ENCODE data around the gene BCL2L11.

Gene BCL2L11

DNA sequence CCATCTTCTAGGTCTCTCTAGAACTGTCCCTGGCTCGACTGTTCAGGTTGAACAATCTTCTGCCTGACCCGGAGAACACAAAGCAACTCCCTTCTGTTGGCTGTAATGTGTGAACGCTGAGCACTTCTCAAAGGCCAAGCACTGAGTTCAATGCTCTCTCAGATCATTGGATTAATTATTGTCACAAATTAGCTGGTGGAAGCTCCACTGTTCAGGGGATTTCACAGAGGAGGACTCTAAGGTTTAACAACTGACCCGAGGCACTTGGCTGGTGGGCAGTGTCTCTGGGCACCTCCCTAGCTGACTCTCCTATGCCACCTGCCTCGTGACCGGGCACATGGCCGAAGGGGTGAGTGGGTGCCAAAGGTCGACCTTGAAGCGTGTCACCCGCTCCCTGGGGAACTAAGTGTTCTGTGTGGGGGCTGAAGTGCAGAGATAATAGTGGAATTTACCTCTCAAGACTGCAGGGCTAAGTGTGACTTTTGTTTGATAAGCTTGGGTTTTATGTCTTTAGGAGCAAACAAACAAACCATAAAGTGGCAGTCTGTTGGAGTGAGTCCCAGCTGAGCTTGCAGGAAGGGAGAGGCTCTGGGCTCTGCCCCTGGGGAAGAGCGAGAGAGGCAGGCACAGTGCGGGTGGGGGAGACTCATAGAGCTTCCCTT, 64.8 kb downstream of the BCL2L11 start:
- no peak for DNase-seq (ENCODE audit: low read depth in 1 of 2, low spot score in 1 of 2)
- no peaks in the 10 kb centered on the region for H3K27me3 ChIP-seq (ENCODE audit: insufficient read depth, poor library complexity, severe bottlenecking)
- no peak overlapping the region for H3K27ac ChIP-seq (replicated peaks)
- TF ChIP-seq, protein P1, sequence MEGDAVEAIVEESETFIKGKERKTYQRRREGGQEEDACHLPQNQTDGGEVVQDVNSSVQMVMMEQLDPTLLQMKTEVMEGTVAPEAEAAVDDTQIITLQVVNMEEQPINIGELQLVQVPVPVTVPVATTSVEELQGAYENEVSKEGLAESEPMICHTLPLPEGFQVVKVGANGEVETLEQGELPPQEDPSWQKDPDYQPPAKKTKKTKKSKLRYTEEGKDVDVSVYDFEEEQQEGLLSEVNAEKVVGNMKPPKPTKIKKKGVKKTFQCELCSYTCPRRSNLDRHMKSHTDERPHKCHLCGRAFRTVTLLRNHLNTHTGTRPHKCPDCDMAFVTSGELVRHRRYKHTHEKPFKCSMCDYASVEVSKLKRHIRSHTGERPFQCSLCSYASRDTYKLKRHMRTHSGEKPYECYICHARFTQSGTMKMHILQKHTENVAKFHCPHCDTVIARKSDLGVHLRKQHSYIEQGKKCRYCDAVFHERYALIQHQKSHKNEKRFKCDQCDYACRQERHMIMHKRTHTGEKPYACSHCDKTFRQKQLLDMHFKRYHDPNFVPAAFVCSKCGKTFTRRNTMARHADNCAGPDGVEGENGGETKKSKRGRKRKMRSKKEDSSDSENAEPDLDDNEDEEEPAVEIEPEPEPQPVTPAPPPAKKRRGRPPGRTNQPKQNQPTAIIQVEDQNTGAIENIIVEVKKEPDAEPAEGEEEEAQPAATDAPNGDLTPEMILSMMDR (IDR thresholded peaks at IDR 0.05; ENCODE audit: insufficient read depth, low read length): no peak
- no peak for TF ChIP-seq SPI1 (IDR thresholded peaks at IDR 0.05; ENCODE audit: borderline replicate concordance, low read depth)
- no peak for TF ChIP-seq POLR2AphosphoS5 (IDR thresholded peaks at IDR 0.05; ENCODE audit: low read depth)
- TF ChIP-seq, protein P2, sequence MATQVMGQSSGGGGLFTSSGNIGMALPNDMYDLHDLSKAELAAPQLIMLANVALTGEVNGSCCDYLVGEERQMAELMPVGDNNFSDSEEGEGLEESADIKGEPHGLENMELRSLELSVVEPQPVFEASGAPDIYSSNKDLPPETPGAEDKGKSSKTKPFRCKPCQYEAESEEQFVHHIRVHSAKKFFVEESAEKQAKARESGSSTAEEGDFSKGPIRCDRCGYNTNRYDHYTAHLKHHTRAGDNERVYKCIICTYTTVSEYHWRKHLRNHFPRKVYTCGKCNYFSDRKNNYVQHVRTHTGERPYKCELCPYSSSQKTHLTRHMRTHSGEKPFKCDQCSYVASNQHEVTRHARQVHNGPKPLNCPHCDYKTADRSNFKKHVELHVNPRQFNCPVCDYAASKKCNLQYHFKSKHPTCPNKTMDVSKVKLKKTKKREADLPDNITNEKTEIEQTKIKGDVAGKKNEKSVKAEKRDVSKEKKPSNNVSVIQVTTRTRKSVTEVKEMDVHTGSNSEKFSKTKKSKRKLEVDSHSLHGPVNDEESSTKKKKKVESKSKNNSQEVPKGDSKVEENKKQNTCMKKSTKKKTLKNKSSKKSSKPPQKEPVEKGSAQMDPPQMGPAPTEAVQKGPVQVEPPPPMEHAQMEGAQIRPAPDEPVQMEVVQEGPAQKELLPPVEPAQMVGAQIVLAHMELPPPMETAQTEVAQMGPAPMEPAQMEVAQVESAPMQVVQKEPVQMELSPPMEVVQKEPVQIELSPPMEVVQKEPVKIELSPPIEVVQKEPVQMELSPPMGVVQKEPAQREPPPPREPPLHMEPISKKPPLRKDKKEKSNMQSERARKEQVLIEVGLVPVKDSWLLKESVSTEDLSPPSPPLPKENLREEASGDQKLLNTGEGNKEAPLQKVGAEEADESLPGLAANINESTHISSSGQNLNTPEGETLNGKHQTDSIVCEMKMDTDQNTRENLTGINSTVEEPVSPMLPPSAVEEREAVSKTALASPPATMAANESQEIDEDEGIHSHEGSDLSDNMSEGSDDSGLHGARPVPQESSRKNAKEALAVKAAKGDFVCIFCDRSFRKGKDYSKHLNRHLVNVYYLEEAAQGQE (IDR thresholded peaks at IDR 0.05; ENCODE audit: insufficient replicate concordance, low read depth): no peak
- no peak for TF ChIP-seq GABPA (IDR thresholded peaks at IDR 0.05; ENCODE audit: low read depth)
- H3K4me3 ChIP-seq (replicated peaks; ENCODE audit: insufficient read depth, low read length): no peak overlapping the region

DNA sequence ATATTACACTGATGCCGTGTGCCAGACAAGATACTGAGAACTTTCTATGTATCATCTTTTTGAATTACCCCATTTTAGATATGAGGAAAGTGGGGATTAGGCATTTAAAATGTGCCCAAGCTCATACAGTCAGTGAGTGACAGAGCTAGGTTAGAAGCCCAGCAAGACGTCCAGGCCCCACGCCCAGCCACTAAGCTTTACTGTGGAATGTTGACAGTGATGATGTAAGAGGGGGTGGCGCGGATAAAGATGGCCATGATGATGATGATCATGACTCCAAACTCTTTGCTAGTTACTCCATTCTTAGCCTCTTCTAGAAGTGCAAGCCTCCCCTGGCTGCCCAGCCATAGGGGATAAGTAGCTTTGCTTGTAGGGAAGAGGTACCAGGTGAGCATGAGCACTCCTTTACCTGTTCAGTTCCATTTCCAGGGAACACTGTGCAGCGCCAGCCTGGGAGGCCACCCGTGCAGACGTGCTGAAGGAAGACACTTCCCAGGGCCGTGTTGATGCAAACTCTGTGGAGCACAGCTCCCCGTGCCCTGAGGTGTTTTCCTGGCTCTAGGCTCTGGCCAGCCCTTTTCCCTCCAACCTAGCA, 65.5 kb downstream of the BCL2L11 start:
- Histone ChIP-seq H3K27me3 (ENCODE audit: insufficient read depth, poor library complexity, severe bottlenecking) (no peaks in the 10 kb centered on the region), H3K27ac (replicated peaks) (no peak overlapping the region), H3K4me3 (replicated peaks; ENCODE audit: insufficient read depth, low read length) (no peak overlapping the region)
- DNase-seq (ENCODE audit: low read depth in 1 of 2, low spot score in 1 of 2): no peak
- no peak for TF ChIP-seq SPI1 (IDR thresholded peaks at IDR 0.05; ENCODE audit: borderline replicate concordance, low read depth)
- TF ChIP-seq, protein P1 (IDR thresholded peaks at IDR 0.05; ENCODE audit: insufficient read depth, low read length): no peak

DNA sequence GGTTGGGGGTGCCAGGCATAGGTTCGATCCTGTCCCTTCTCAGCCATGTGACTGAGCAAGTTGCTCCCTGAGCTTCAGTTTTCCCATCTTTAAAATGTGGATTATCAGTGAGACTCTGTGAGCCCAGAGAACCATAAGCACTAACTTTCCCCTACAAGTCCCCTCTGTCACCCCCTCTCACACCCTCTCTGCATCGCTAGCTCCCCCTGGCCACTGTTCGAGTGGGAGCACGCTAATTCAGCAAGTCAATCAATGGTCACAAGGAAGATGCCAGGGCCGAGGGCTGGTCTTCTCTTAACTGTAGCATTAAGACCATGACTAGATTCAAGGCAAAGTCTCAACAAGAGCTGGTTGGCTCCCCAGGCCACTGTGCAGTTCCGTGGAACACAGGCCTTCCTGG, 66.2 kb downstream of the BCL2L11 start:
- TF ChIP-seq SPI1 (IDR thresholded peaks at IDR 0.05; ENCODE audit: borderline replicate concordance, low read depth) (no peak), POLR2AphosphoS5 (IDR thresholded peaks at IDR 0.05; ENCODE audit: low read depth) (no peak), GABPA (IDR thresholded peaks at IDR 0.05; ENCODE audit: low read depth) (no peak)
- TF ChIP-seq, protein P2 (IDR thresholded peaks at IDR 0.05; ENCODE audit: insufficient replicate concordance, low read depth): no peak
- TF ChIP-seq, protein P1 (IDR thresholded peaks at IDR 0.05; ENCODE audit: insufficient read depth, low read length): no peak
- no peak for DNase-seq (ENCODE audit: low read depth in 1 of 2, low spot score in 1 of 2)
- Histone ChIP-seq H3K4me3 (replicated peaks; ENCODE audit: insufficient read depth, low read length) (no peak overlapping the region), H3K27ac (replicated peaks) (no peak overlapping the region), H3K27me3 (ENCODE audit: insufficient read depth, poor library complexity, severe bottlenecking) (no peaks in the 10 kb centered on the region)

Data from HL-60 (cell line).